A673 (cell line): Measurements from ENCODE around the gene KPNA4.

Experiments
- EZH2 ChIP-seq: fragments of 200-600 bp; sonication (generic); IDR thresholded peaks from 2 replicates; pipeline ENCODE4 v1.6.1; 2017; ENCODE audit warnings: borderline replicate concordance, low read depth, mild to moderate bottlenecking, mixed read lengths, antibody characterized with exemption, low read length; ENCODE audit not compliant: poor library complexity, severe bottlenecking
- TF ChIP-seq, protein P1 (sequence below): fragments of 300-800, 200-600 bp; sonication (generic); conservative IDR thresholded peaks from 2 replicates; pipeline ENCODE4 v1.5.1; 2017; ENCODE audit warnings: low read depth, mild to moderate bottlenecking, antibody characterized with exemption, low read length, moderate library complexity, mixed read lengths

GRCh38 chr3:160611141-160611540, 45.8 kb upstream of the KPNA4 start:
- no peak for TF ChIP-seq EZH2
- TF ChIP-seq, protein P1, sequence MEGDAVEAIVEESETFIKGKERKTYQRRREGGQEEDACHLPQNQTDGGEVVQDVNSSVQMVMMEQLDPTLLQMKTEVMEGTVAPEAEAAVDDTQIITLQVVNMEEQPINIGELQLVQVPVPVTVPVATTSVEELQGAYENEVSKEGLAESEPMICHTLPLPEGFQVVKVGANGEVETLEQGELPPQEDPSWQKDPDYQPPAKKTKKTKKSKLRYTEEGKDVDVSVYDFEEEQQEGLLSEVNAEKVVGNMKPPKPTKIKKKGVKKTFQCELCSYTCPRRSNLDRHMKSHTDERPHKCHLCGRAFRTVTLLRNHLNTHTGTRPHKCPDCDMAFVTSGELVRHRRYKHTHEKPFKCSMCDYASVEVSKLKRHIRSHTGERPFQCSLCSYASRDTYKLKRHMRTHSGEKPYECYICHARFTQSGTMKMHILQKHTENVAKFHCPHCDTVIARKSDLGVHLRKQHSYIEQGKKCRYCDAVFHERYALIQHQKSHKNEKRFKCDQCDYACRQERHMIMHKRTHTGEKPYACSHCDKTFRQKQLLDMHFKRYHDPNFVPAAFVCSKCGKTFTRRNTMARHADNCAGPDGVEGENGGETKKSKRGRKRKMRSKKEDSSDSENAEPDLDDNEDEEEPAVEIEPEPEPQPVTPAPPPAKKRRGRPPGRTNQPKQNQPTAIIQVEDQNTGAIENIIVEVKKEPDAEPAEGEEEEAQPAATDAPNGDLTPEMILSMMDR: no peak
